HG02642 (cell line): ENCODE results near the gene SDHA.
"Not testable (repeated sequence)": the region's sequence is repeated elsewhere in the genome, so short reads cannot be mapped to it uniquely, and the experiment has no call there.

Source experiments
- ATAC-seq: cut with Tn5 transposase; IDR thresholded peaks from one replicate; pipeline ENCODE4 v1.9.1; 2021; ENCODE audit warnings: mild to moderate bottlenecking; ENCODE audit not compliant: unreplicated experiment, poor library complexity

The SDHA gene

DNA sequence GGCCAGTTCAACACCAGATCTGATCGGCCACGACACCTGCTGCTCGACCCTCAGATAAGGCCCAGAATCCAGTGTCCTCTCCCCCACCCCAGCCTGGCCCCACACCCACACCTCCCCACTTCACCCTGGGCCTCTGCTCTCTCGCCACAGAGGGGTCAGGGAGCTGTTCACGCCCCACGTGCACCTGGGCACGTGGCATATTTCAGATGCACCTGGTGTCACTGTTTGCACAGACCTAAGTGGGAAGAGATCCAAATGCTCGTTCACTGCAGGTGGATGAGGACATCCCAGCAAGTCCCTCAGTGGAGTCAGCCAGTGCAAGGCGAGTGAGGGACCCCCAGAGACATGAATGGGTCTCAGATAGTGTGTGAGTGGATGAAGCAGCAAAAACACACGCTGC is 78.1 kb downstream of the SDHA start:
- ATAC-seq = not testable (repeated sequence)

DNA sequence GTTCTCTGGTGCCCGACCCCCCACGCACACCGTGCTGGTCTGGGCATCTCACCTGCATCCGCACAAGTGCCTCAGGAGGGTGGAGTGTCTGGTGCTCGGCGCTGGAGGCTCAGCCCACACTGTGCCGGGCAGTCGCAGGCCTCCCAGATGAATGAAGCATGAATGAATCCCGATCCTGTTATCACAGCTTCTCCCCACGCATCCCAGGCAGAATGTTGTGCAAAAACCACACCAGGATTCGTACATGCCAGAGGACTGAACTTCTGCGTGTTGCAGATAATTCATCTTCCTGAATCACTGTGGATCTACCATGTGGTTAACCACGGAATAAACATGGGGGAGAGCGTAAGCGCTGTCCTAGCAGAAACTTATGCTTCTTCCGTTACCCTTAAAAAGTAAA is 78.8 kb downstream of the SDHA start:
- ATAC-seq = not testable (repeated sequence)

- not testable (repeated sequence) for ATAC-seq
Observed at GRCh38 chr5:297448-297847, 79.3 kb downstream of the SDHA start.

- ATAC-seq = not testable (repeated sequence)
Observed at GRCh38 chr5:297991-298736, 80.0 kb downstream of the SDHA start.

DNA sequence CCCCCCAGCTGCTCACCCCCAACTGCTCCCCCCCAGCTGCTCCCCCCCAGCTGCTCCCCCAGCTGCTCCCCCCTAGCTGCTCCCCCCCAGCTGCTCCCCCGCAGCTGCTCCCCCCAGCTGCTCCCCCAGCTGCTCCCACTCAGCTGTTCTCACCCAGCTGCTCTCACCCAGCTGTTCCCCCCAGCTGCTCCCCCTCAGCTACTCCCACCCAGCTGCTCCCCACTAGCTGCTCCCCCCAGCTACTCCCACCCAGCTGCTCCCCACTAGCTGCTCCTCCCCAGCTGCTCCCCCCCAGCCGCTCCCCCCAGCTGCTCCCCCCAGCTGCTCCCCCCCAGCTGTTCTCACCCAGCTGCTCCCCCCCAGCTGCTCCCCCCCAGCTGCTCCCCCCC is 80.6 kb downstream of the SDHA start:
- ATAC-seq = no peak

DNA sequence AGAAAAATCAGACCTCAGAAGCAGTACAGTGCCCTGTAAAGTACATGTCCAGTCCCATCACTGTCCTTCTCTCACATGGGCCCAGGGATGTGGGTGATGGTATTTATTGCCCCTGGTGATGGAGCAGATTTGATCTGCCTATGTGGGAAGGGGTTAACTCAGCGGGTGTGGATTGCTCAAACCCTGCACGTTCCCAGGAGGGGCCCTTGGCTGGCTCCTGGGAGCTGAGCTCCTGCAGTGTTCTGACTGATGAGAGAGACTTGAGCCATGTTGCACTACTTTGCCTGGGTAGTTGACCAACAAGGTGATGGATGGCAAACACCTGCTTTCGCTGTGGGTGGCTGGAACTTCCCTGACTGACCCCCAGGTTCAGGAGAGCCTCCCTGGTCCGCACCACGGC is 81.8 kb downstream of the SDHA start:
- ATAC-seq = not testable (repeated sequence)

- not testable (repeated sequence) for ATAC-seq
Observed at GRCh38 chr5:300691-301435, 82.7 kb downstream of the SDHA start.

DNA sequence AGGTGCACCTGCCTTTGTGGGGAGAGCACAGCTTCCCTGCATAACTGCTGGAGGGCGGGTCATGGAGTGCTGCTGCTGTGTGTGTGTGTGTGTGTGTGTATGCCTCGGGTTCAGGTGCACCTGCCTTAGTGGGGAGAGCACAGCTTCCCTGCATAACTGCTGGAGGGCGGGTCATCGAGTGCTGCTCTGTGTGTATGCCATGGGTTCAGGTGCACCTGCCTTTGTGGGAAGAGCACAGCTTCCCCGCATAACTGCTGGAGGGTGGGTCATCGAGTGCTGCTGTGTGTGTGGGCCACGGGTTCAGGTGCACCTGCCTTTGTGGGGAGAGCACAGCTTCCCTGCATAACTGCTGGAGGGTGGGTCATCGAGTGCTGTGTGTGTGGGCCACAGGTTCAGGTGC is 84.3 kb downstream of the SDHA start:
- ATAC-seq = not testable (repeated sequence)

GRCh38 chr5:302966-303365 is 84.8 kb downstream of the SDHA start:
- no peak for ATAC-seq

DNA sequence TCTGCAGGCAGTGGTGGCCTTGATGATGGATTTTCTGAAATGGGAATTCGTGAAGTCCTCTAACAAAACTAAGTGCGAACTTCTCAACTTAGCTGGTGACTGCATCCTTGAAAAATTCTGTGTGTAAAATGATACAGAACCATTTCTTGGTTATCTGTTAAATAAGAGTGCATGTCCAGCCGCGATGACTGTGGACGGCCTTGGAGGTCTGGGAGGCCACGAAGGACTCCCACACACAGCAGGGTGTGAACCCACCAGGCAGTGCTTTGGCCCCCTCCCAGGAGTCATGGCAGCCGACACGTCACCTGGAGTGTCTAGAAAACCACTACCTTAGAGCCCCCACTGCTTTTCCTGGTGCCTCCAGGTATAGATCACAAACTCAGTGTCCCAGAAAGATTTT is 85.6 kb downstream of the SDHA start:
- not testable (repeated sequence) for ATAC-seq

DNA sequence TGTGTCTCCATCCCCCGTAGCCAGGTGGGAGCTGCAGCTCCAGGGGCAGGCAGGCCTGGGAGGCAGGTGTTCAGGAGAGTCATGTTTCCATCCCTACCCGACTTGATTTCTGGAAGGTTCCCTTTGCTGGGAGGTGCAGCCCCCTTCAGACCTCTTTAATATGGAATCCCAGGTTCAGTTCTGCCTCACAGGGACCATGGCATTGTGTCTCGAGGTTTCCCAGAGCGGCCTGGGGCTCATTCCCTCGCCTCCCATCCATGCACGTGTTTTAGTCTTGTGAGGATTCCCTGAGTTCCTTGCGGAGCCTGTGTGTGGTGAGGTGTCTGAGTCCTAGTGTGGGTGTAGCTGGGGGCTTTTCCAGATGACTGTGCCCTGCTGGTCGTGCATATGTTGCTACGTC is 86.9 kb downstream of the SDHA start:
- ATAC-seq = no peak

DNA sequence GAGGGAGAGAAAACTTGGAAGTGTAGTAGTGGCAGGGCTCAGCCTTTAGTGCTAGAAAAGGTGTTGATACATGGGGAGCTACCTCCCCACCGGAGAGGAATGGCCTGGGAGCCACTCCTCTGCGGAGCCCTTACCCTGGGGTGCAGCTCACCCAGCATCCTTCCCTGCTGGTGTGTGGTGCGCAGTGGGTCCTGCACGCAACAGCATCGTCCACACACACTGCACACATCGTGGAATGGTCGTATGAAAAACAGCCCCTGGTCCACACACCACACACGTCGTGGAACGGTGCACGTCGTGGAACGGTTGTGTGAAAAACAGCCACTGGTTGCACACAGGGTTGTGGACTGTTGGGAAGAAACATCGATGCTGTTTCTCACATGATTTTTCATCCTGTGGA is 87.3 kb downstream of the SDHA start:
- no peak for ATAC-seq

GRCh38 chr5:306011-306805 is 88.1 kb downstream of the SDHA start:
- ATAC-seq = no peak
